RPMI7951 (cell line): ENCODE data around the gene CYP2R1. TPM values are rescaled to one million over a fixed set of nuclear protein-coding genes. Genes with fewer than 3 reads are reported as not detected.

ENCODE experiments used
- DNase-seq: peaks from one replicate; pipeline ENCODE4 v3.0.0-alpha.2; 2012; ENCODE audit warnings: low read depth
- total RNA-seq: library from RNA; depleted of rRNA; stranded (reverse); fragments of >200 nt; shearing (Covaris generic); gene quantifications from 2 replicates; pipeline ENCODE4 v1.2.3, GENCODE V29; 2014; rRNA removed

CYP2R1 gene
- total RNA-seq, 1 experiment from 2014 or later, result 5.6 TPM

DNA sequence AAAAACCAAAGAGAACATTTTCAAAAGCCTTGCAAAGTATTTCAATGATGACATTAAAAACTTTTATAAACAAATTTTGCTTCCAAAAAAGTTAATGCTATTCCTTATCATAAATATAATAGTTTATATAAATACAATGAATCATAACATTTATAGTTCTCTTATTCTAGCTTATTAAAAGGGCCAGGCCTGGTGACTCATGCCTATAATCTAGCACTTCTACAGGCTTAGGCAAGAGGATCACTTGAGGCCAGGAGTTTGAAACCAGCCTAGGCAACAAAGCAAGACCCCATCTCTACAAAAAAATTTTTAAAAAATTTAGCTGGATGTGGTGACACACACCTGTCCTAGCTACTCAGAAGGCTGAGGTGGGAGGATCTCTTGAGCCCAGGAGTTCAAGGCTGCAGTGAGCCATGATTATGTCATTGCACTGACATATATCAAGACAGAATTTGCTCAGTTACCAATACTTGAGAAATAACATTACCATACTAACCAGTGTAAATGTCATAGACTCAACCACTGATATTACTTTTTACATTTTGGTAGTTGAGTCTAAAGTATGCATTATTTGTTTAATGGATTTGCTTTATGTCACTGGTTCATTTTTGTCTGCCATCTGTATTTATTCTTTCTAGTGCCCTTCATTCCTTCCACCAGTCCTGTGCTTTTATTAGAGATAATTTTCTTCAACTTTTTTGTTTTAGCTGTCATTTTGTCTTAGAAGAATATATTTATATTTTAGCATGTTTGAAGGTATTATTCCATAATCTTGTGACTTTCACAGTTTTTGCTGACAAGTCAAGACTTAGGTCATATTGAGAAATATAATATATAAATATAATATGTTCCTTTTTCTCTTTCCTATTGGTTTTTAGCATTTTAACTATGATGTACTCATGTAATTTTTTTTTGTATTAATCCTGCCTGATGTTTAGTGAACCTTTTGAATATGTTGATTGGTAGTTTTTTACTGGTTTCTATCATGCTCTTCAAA, 56.2 kb downstream of the CYP2R1 start:
- DNase-seq, result no peak

Other genes starting within 250 kb of the CYP2R1 start
- gene PDE3B, start 248.4 kb downstream of the CYP2R1 start, total RNA-seq, result 0.10 TPM in 1 of 2 replicates, not detected in the other
- not detected in 2 replicates for gene CALCA, start 80.1 kb upstream of the CYP2R1 start, total RNA-seq
- gene CALCB, start 181.4 kb upstream of the CYP2R1 start, total RNA-seq, result not detected in 2 replicates
- 0.20 TPM in 1 of 2 replicates, not detected in the other for gene INSC, start 222.7 kb upstream of the CYP2R1 start, total RNA-seq